Sigmoid colon (tissue), 7 donors: ENCODE results near the gene RAP2A. TPM values are rescaled to one million over a fixed set of nuclear protein-coding genes. Genes with fewer than 3 reads are reported as not detected.
A peak's percentile ranks its signal among the peaks of the same experiment; 100 is the strongest.

Experiments used
- DNase-seq: peaks from one replicate; pipeline ENCODE4 v3.0.0-alpha.2; 2019
- H3K27ac ChIP-seq, 4 donors: fragments of 200-600 bp; sonication (generic); one replicate each; pipeline ENCODE4 v1.5.1; 2016 to 2019; ENCODE audit warnings: mild to moderate bottlenecking in 1 of 4
- H3K27me3 ChIP-seq, 3 donors: fragments of 200-600 bp; sonication (generic); one replicate each; pipeline ENCODE4 v1.5.1; 2019; ENCODE audit warnings: mild to moderate bottlenecking in 1 of 3
- H3K36me3 ChIP-seq, 4 donors: fragments of 200-600 bp; sonication (generic); one replicate each; pipeline ENCODE4 v1.5.1; 2016 to 2019
- H3K4me1 ChIP-seq, 4 donors: fragments of 200-600 bp; sonication (generic); one replicate each; pipeline ENCODE4 v1.5.1; 2017 to 2019
- H3K4me3 ChIP-seq, 4 donors: fragments of 200-600 bp; sonication (generic); one replicate each; pipeline ENCODE4 v1.5.1; 2017 to 2019; ENCODE audit warnings: mild to moderate bottlenecking in 2 of 4, moderate library complexity in 1 of 4
- H3K9me3 ChIP-seq, 4 donors: fragments of 200-600 bp in 3 of 4; sonication (generic) in 3 of 4; one replicate each; pipeline versions ENCODE4 v1.5.1 to v1.6.1; 2013 to 2019
- CTCF ChIP-seq, 4 experiments: fragments of 450-650 bp in 3 of 4; fragments of 200-600 bp in 1 of 4; IDR thresholded peaks; one replicate each; pipeline ENCODE4 v1.5.1; 2016 to 2019; ENCODE audit warnings: antibody characterized with exemption in 4 of 4, mild to moderate bottlenecking in 3 of 4, moderate library complexity in 2 of 4
- EP300 ChIP-seq, 4 donors: sonication (generic); formaldehyde crosslinking; IDR thresholded peaks; one replicate each; pipeline ENCODE4 v1.6.1; 2017; ENCODE audit warnings: antibody characterized with exemption in 4 of 4
- POLR2A ChIP-seq, 2 donors: fragments of 450-650 bp; IDR thresholded peaks; one replicate each; pipeline ENCODE4 v1.6.1; 2016; ENCODE audit warnings: antibody characterized with exemption in 2 of 2, mild to moderate bottlenecking in 2 of 2, moderate library complexity in 2 of 2
- POLR2AphosphoS5 ChIP-seq, 4 donors: sonication (generic); formaldehyde crosslinking; IDR thresholded peaks; one replicate each; pipeline ENCODE4 v1.6.1; 2017; ENCODE audit warnings: antibody characterized with exemption in 4 of 4
- WGBS, 2 donors: extraction: QIAGEN DNeasy Blood & Tissue Kit; methylation state at CpG; one replicate each; pipeline ENCODE4 v1.1.7; 2013; 5-methylcytosine and 5-hydroxymethylcytosine counted together
- intact Hi-C: fragments of 100-400 bp; cut with DNase I; formaldehyde crosslinking; loops from one replicate; pipeline ENCODE4 v1.15.1; 2023
- polyA plus RNA-seq, 3 donors: library from polyadenylated mRNA; stranded (reverse); fragments of 200-250 nt; gene quantifications; one replicate each; pipeline ENCODE4 v1.2.3, GENCODE V29; 2013
- total RNA-seq, 4 donors: library from RNA; depleted of rRNA; stranded (reverse); fragments of >200 nt; gene quantifications; one replicate each; pipeline ENCODE4 v1.1.0, GENCODE V29; 2016
- donor health status: healthy with polysubstance abuse.
- donor health status: Bipolar disorder and iron deficiency.
- donor health status: healthy.

Gene RAP2A
- total and polyA plus RNA-seq, 7 donors = 8.0 to 27.7 (median 17.9) TPM

GRCh38 chr13:97426695-97427094 lies 7.3 kb upstream of the RAP2A start:
- 90 to 91% methylated on average over 3 of the region's 3 CpGs for WGBS, 2 donors
- Histone ChIP-seq H3K4me1 (peaks cover 0 to 2% (median under 1%) of the 10 kb centered on the region in 4 donors), H3K27me3 (no peaks in the 10 kb centered on the region), H3K4me3 (no peak overlapping the region), H3K36me3 (no peaks in the 10 kb centered on the region), H3K9me3 (no peaks in the 10 kb centered on the region), H3K27ac (no peak overlapping the region)
- no peak for DNase-seq
- TF ChIP-seq CTCF (IDR thresholded peaks at IDR 0.05) (no peak), EP300 (IDR thresholded peaks at IDR 0.05) (no peak), POLR2AphosphoS5 (IDR thresholded peaks at IDR 0.05) (no peak), POLR2A (IDR thresholded peaks at IDR 0.05) (no peak)
- intact Hi-C loops = no loop called here

DNA sequence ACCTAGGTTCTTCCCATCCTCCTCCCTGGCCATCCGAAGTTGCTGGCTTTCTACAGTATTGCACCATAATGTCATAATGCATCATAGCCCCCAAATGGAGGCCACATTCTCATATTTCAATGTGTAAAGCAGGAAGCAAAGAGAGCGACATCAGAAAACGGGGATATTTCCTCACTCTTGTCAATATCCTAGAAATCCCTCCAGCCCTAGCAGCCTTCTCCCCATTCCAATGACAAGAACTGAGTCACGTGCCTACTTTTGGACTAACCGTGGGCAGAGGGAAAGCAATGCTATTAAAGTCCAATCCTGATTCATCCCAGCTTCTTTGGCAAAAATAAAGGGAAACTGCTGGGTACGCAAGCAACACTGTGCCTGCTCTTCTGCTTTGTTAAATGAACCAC lies 4.3 kb upstream of the RAP2A start:
- no peaks in the 10 kb centered on the region for H3K36me3 ChIP-seq
- H3K27ac ChIP-seq = peak overlapping the region; percentile 31 to 51 (median 46)
- H3K9me3 ChIP-seq = no peaks in the 10 kb centered on the region
- no peaks in the 10 kb centered on the region for H3K27me3 ChIP-seq
- TF ChIP-seq POLR2AphosphoS5 (IDR thresholded peaks at IDR 0.05) (peak in 2 of 4 donors; percentile 16 to 61), POLR2A (IDR thresholded peaks at IDR 0.05) (no peak)
- DNase-seq = no peak
- 78 to 82% methylated on average over 6 of the region's 6 CpGs for WGBS, 2 donors
- peaks cover 0 to 9% (median 4%) of the 10 kb centered on the region in 4 donors for H3K4me1 ChIP-seq
- peak overlapping the region in 3 of 4 donors; percentile 10 to 15 (median 11) for H3K4me3 ChIP-seq
- intact Hi-C loops = loop anchor here (5.0 kb wide), 5 partner anchors 72 to 1752 kb away; partner anchors contain the start of genes DNAJC3, MBNL2 and UGGT2

- H3K4me3 ChIP-seq = peak overlapping the region in 1 of 4 donors; percentile 11
- peaks cover 0 to 14% (median 5%) of the 10 kb centered on the region in 4 donors for H3K4me1 ChIP-seq
- intact Hi-C loops = loop anchor here (5.0 kb wide), 5 partner anchors 73 to 1753 kb away; partner anchors contain the start of genes DNAJC3, MBNL2 and UGGT2
- TF ChIP-seq CTCF (IDR thresholded peaks at IDR 0.05) (no peak), POLR2A (IDR thresholded peaks at IDR 0.05) (no peak), POLR2AphosphoS5 (IDR thresholded peaks at IDR 0.05) (no peak), EP300 (IDR thresholded peaks at IDR 0.05) (no peak)
- H3K9me3 ChIP-seq = no peaks in the 10 kb centered on the region
- no peaks in the 10 kb centered on the region for H3K27me3 ChIP-seq
- WGBS, 2 donors = 39 to 70% methylated on average over 4 of the region's 4 CpGs
- no peaks in the 10 kb centered on the region for H3K36me3 ChIP-seq
- H3K27ac ChIP-seq = peak overlapping the region; percentile 31 to 51 (median 46)
- no peak for DNase-seq
Measured at GRCh38 chr13:97430296-97430695, 3.7 kb upstream of the RAP2A start.

DNA sequence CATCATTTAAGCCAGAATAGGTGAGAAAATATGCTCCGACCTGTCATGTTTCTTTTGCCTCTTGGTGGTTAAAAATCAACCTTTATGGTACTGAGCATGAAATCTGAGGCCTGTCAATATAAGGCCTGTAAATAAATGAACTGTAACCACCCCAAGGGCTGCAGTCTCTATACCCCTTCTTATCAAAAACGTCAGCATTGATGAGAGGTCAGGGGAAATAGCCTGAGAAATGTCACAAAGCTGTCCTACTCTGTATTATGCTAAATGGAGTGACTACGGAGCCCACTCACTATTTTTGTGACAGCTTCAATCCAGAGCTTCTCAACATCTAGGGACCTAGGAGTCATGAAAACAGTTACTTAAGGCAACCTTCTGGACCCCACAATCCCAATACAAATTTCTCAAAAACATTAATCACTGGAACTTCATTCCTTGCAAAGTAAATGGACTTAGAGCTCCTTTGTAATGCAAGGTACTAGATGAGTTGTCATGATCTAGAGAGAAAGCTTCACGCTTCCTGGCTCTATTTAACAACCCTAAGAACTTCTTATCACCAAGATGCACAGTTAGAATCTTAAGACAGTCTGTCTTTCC lies 2.7 kb upstream of the RAP2A start:
- 38 to 77% methylated on average over 4 of the region's 4 CpGs for WGBS, 2 donors
- Histone ChIP-seq H3K9me3 (no peaks in the 10 kb centered on the region), H3K4me3 (no peak overlapping the region), H3K27me3 (no peaks in the 10 kb centered on the region), H3K36me3 (no peaks in the 10 kb centered on the region), H3K27ac (no peak overlapping the region), H3K4me1 (peaks cover 0 to 23% (median 13%) of the 10 kb centered on the region in 4 donors)
- no peak for DNase-seq
- intact Hi-C loops = loop anchor here (5.0 kb wide), 5 partner anchors 74 to 1754 kb away; partner anchors contain the start of genes DNAJC3, MBNL2 and UGGT2
- no peak for TF ChIP-seq CTCF (IDR thresholded peaks at IDR 0.05)
- no peak for TF ChIP-seq POLR2A (IDR thresholded peaks at IDR 0.05)
- no peak for TF ChIP-seq EP300 (IDR thresholded peaks at IDR 0.05)
- TF ChIP-seq POLR2AphosphoS5 (IDR thresholded peaks at IDR 0.05) = no peak

DNA sequence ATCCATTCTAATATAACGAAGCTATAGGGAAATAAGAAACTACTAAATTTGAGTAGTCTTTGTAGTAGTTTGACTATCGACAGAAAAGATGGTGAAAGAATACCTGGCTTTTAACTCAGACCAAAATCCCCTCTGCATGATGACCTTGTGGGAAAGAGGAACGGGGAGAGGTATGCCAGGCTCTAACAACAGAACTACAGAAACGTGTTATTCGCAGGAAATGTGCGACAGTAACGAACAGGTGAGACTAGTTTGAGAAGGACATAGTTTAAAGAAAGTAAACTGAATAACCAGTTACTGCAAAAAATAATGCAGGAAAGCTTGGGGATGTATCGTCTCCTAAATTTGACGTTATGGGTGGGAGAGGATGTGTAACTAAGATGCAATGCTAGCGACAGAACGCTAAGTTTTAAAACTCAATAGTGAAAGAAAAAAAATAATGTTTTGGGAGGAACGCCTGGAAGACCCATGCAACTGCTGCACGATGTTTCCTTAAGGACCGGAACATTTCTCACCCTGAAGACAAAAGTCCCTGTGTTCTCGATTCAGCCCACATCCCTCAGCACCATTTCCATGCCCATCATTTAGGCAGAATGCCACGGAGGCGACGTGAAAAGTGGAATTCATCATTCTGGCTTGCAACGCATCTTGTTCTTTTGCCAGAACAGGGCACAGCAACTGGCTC lies 1.6 kb upstream of the RAP2A start:
- no peak for TF ChIP-seq POLR2AphosphoS5 (IDR thresholded peaks at IDR 0.05)
- TF ChIP-seq CTCF (IDR thresholded peaks at IDR 0.05) = no peak
- peak in 1 of 2 donors; percentile 76 for TF ChIP-seq POLR2A (IDR thresholded peaks at IDR 0.05)
- H3K27ac ChIP-seq = peak overlapping the region; percentile 99 to 100 (median 100)
- intact Hi-C loops = loop anchor here (5.0 kb wide), 5 partner anchors 75 to 1755 kb away; partner anchors contain the start of genes DNAJC3, MBNL2 and UGGT2

More for the DNA sequence above, 1.6 kb upstream of the RAP2A start:
- no peaks in the 10 kb centered on the region for H3K9me3 ChIP-seq
- peaks cover 0 to 30% (median 20%) of the 10 kb centered on the region in 4 donors for H3K4me1 ChIP-seq
- DNase-seq = no peak
- WGBS, 2 donors = 11 to 19% methylated on average over 19 of the region's 19 CpGs
- no peaks in the 10 kb centered on the region for H3K27me3 ChIP-seq
- peak overlapping the region; percentile 61 to 79 (median 68) for H3K4me3 ChIP-seq
- H3K36me3 ChIP-seq = no peaks in the 10 kb centered on the region
